Fibroblast of lung (primary cell): ENCODE data around the gene ACSM2B.

Experiments
- CTCF ChIP-seq, 2 donors: IDR thresholded peaks in 1 of 2; conservative IDR thresholded peaks in 1 of 2; 1 replicate in 1 of 2; 2 replicates in 1 of 2; pipeline ENCODE4 v1.5.1; 2011 to 2012; ENCODE audit warnings: low read length in 2 of 2, control low read depth in 1 of 2, inconsistent platforms in 1 of 2, low read depth in 1 of 2, mild to moderate bottlenecking in 1 of 2
- EZH2 ChIP-seq: IDR thresholded peaks from 2 replicates; pipeline ENCODE4 v1.5.1; 2012; ENCODE audit warnings: low read length, control low read depth, mild to moderate bottlenecking; ENCODE audit errors: missing control alignments

- TF ChIP-seq EZH2 (no peak), CTCF (conservative IDR thresholded peaks at IDR 0.05 in 1 of 2, IDR thresholded peaks at IDR 0.05 in 1 of 2; ENCODE audit: low read depth in 1 of 2, low read length in 2 of 2) (no peak)
Measured at GRCh38 chr16:20510323-20510722, 65.8 kb downstream of the ACSM2B start.
